SK-N-SH treated with all-trans-retinoic acid at 6 μM for 48 hours (cell line): ENCODE data around the gene CDH16.

Experiments
- ATAC-seq: fragments of 200-7000 bp; cut with Tn5 transposase; 3 replicates; pipeline ENCODE4 v1.9.1; 2020; ENCODE audit warnings: mild to moderate bottlenecking, moderate library complexity
- BACH2 ChIP-seq: fragments of 250-450 bp; sonication (Bioruptor Pico); IDR thresholded peaks from 2 replicates; pipeline ENCODE4 v1.9.0; 2021; ENCODE audit warnings: mild to moderate bottlenecking, borderline replicate concordance
- CSDC2 ChIP-seq: fragments of 250-450 bp; sonication (Bioruptor Pico); IDR thresholded peaks from 2 replicates; pipeline ENCODE4 v1.5.0; 2020; ENCODE audit warnings: mild to moderate bottlenecking, moderate library complexity
- CSRNP3 ChIP-seq: fragments of 250-450 bp; sonication (Bioruptor Pico); IDR thresholded peaks from 2 replicates; pipeline ENCODE4 v1.5.1; 2021; ENCODE audit warnings: mild to moderate bottlenecking, moderate library complexity
- ESRRG ChIP-seq: fragments of 250-450 bp; sonication (Bioruptor Pico); IDR thresholded peaks from 2 replicates; pipeline ENCODE4 v1.6.1; 2021; ENCODE audit warnings: mild to moderate bottlenecking
- GLIS3 ChIP-seq: fragments of 250-450 bp; sonication (Bioruptor Pico); IDR thresholded peaks from 2 replicates; pipeline ENCODE4 v1.5.0; 2020; ENCODE audit warnings: mild to moderate bottlenecking, moderate library complexity
- ISL1 ChIP-seq: fragments of 250-450 bp; sonication (Bioruptor Pico); IDR thresholded peaks from 2 replicates; pipeline ENCODE4 v2.1.2; 2022; ENCODE audit warnings: mild to moderate bottlenecking, moderate library complexity
- OSR1 ChIP-seq: fragments of 250-450 bp; sonication (Bioruptor Pico); IDR thresholded peaks from 2 replicates; pipeline ENCODE4 v1.8.0; 2022; ENCODE audit warnings: moderate library complexity, mild to moderate bottlenecking, inconsistent platforms
- PATZ1 ChIP-seq: fragments of 250-450 bp; sonication (Bioruptor Pico); IDR thresholded peaks from 2 replicates; pipeline ENCODE4 v1.8.0; 2020; ENCODE audit warnings: mild to moderate bottlenecking, moderate library complexity, borderline replicate concordance
- PPARA ChIP-seq: fragments of 250-450 bp; sonication (Bioruptor Pico); IDR thresholded peaks from 2 replicates; pipeline ENCODE4 v1.5.0; 2020; ENCODE audit warnings: mild to moderate bottlenecking, borderline replicate concordance
- RARB ChIP-seq: fragments of 250-450 bp; sonication (Bioruptor Pico); IDR thresholded peaks from 2 replicates; pipeline ENCODE4 v1.8.0; 2021; ENCODE audit warnings: mild to moderate bottlenecking, moderate library complexity
- SNAI2 ChIP-seq: fragments of 250-450 bp; sonication (Bioruptor Pico); IDR thresholded peaks from 2 replicates; pipeline ENCODE4 v1.5.0; 2020; ENCODE audit warnings: mild to moderate bottlenecking, moderate library complexity
- TOX ChIP-seq: fragments of 250-450 bp; sonication (Bioruptor Pico); IDR thresholded peaks from 2 replicates; pipeline ENCODE4 v1.8.0; 2021; ENCODE audit warnings: mild to moderate bottlenecking, moderate library complexity, borderline replicate concordance
- ZNF565 ChIP-seq: fragments of 450-650 bp; formaldehyde crosslinking; conservative IDR thresholded peaks from 2 replicates; pipeline ENCODE4 v1.5.0; 2020; ENCODE audit warnings: low read depth, mild to moderate bottlenecking, moderate library complexity
- ZNF70 ChIP-seq: fragments of 450-650 bp; formaldehyde crosslinking; IDR thresholded peaks from 2 replicates; pipeline ENCODE4 v1.5.0; 2020; ENCODE audit warnings: mild to moderate bottlenecking, moderate library complexity
- ZNF8 ChIP-seq: fragments of 450-650 bp; formaldehyde crosslinking; IDR thresholded peaks from 2 replicates; pipeline ENCODE4 v1.5.0; 2020; ENCODE audit warnings: mild to moderate bottlenecking, moderate library complexity
- TF ChIP-seq, protein P1 (sequence below): fragments of 250-450 bp; sonication (Bioruptor Pico); IDR thresholded peaks from 2 replicates; pipeline ENCODE4 v1.5.0; 2020; ENCODE audit warnings: mild to moderate bottlenecking, moderate library complexity
- TF ChIP-seq, protein P2 (sequence below): fragments of 250-450 bp; sonication (Bioruptor Pico); IDR thresholded peaks from 2 replicates; pipeline ENCODE4 v1.5.1; 2020; ENCODE audit warnings: low read depth, mild to moderate bottlenecking, moderate library complexity
- TF ChIP-seq, protein P3 (sequence below): fragments of 250-450 bp; sonication (Bioruptor Pico); IDR thresholded peaks from 2 replicates; pipeline ENCODE4 v1.8.0; 2021; ENCODE audit warnings: low read depth, mild to moderate bottlenecking, moderate library complexity, borderline replicate concordance

Gene CDH16

DNA sequence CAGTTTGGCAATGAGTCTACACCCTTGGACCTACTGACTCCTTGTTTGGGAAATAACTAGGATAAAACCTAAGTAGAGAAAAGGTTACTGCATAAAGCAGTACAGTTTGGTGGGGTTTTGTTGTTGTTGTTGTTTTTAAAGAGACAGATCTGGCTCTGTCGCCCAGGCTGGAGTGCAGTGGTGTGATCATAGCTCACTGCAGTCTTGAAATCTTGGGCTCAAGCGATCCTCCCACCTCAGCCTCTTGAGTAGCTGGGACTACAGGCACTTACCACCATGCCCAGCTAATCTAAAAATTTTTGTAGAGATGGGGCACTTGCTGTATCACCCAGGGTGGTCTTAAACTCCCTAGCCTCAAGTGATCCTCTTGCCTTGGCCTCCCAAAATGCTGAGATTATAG lies 37.1 kb downstream of the CDH16 start:
- no peak for ATAC-seq
- TF ChIP-seq, protein P1, sequence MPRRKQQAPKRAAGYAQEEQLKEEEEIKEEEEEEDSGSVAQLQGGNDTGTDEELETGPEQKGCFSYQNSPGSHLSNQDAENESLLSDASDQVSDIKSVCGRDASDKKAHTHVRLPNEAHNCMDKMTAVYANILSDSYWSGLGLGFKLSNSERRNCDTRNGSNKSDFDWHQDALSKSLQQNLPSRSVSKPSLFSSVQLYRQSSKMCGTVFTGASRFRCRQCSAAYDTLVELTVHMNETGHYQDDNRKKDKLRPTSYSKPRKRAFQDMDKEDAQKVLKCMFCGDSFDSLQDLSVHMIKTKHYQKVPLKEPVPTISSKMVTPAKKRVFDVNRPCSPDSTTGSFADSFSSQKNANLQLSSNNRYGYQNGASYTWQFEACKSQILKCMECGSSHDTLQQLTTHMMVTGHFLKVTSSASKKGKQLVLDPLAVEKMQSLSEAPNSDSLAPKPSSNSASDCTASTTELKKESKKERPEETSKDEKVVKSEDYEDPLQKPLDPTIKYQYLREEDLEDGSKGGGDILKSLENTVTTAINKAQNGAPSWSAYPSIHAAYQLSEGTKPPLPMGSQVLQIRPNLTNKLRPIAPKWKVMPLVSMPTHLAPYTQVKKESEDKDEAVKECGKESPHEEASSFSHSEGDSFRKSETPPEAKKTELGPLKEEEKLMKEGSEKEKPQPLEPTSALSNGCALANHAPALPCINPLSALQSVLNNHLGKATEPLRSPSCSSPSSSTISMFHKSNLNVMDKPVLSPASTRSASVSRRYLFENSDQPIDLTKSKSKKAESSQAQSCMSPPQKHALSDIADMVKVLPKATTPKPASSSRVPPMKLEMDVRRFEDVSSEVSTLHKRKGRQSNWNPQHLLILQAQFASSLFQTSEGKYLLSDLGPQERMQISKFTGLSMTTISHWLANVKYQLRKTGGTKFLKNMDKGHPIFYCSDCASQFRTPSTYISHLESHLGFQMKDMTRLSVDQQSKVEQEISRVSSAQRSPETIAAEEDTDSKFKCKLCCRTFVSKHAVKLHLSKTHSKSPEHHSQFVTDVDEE (CRISPR knock-in tag): no peak
- TF ChIP-seq ZNF8 (CRISPR knock-in tag): no peak
- TF ChIP-seq RARB (CRISPR knock-in tag): no peak
- no peak for TF ChIP-seq ZNF565 (CRISPR knock-in tag)
- no peak for TF ChIP-seq ZNF70 (CRISPR knock-in tag)
- TF ChIP-seq CSRNP3 (CRISPR knock-in tag): no peak
- TF ChIP-seq OSR1: no peak
- no peak for TF ChIP-seq TOX (CRISPR knock-in tag)
- TF ChIP-seq ESRRG (CRISPR knock-in tag): no peak
- TF ChIP-seq SNAI2: no peak
- TF ChIP-seq, protein P2, sequence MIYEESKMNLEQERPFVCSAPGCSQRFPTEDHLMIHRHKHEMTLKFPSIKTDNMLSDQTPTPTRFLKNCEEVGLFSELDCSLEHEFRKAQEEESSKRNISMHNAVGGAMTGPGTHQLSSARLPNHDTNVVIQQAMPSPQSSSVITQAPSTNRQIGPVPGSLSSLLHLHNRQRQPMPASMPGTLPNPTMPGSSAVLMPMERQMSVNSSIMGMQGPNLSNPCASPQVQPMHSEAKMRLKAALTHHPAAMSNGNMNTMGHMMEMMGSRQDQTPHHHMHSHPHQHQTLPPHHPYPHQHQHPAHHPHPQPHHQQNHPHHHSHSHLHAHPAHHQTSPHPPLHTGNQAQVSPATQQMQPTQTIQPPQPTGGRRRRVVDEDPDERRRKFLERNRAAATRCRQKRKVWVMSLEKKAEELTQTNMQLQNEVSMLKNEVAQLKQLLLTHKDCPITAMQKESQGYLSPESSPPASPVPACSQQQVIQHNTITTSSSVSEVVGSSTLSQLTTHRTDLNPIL: no peak
- TF ChIP-seq BACH2 (CRISPR knock-in tag): no peak
- TF ChIP-seq ISL1 (CRISPR knock-in tag): no peak

GRCh38 chr16:66881014-66881417 lies 37.7 kb downstream of the CDH16 start:
- TF ChIP-seq, protein P3, sequence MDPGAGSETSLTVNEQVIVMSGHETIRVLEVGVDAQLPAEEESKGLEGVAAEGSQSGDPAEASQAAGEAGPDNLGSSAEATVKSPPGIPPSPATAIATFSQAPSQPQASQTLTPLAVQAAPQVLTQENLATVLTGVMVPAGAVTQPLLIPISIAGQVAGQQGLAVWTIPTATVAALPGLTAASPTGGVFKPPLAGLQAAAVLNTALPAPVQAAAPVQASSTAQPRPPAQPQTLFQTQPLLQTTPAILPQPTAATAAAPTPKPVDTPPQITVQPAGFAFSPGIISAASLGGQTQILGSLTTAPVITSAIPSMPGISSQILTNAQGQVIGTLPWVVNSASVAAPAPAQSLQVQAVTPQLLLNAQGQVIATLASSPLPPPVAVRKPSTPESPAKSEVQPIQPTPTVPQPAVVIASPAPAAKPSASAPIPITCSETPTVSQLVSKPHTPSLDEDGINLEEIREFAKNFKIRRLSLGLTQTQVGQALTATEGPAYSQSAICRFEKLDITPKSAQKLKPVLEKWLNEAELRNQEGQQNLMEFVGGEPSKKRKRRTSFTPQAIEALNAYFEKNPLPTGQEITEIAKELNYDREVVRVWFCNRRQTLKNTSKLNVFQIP: no peak
- TF ChIP-seq, protein P1 (CRISPR knock-in tag): no peak
- TF ChIP-seq PPARA (CRISPR knock-in tag): no peak
- TF ChIP-seq PATZ1 (CRISPR knock-in tag): no peak
- TF ChIP-seq TOX (CRISPR knock-in tag): no peak
- no peak for TF ChIP-seq BACH2 (CRISPR knock-in tag)
- TF ChIP-seq, protein P2: no peak
- no peak for TF ChIP-seq CSDC2 (CRISPR knock-in tag)
- TF ChIP-seq GLIS3 (CRISPR knock-in tag): no peak
- no peak for TF ChIP-seq ESRRG (CRISPR knock-in tag)
- no peak for TF ChIP-seq CSRNP3 (CRISPR knock-in tag)
- TF ChIP-seq ZNF8 (CRISPR knock-in tag): no peak
- TF ChIP-seq, all 23 proteins: peak for 0
- ATAC-seq: peak; percentile 42
